SK-N-MC (cell line): ENCODE data around the gene GOLGA8H.
"Not testable (repeated sequence)": the region's sequence is repeated elsewhere in the genome, so short reads cannot be mapped to it uniquely, and the experiment has no call there.

ENCODE experiments used
- EZH2 ChIP-seq: fragments of 200-600 bp; sonication (generic); IDR thresholded peaks from one replicate; pipeline ENCODE4 v1.6.1; 2017; ENCODE audit warnings: antibody characterized with exemption
- FOXP2 ChIP-seq: optimal IDR thresholded peaks from 2 replicates; pipeline ENCODE3; 2011; ENCODE audit warnings: mild to moderate bottlenecking, moderate library complexity; ENCODE audit not compliant: insufficient read depth; ENCODE audit errors: extremely low read length, control extremely low read depth
- POLR2AphosphoS5 ChIP-seq: IDR thresholded peaks from 2 replicates; pipeline ENCODE4 v1.6.1; 2012; ENCODE audit warnings: mild to moderate bottlenecking, low read depth, low read length, borderline replicate concordance

DNA sequence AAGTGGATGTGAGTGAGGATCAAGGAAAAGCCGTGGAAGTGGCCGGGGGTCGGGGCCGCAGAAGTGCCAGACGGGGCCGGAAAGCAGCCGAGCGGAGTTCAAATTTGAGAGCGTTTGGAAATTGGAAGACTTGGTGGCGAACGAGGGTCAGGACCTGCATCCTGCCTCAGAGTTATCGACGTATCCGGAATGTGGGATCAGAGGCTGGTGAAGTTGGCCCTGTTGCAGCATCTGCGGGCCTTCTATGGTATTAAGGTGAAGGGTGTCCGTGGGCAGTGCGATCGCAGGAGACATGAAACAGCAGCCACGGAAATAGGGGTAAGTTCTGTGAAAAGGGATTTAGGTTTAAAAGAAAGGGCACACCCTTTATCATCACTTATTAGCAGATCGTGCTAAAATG, 22.8 kb downstream of the GOLGA8H start:
- not testable (repeated sequence) for TF ChIP-seq POLR2AphosphoS5, EZH2, FOXP2
